ENCODE results near the gene ABHD1. TPM values are rescaled to one million over a fixed set of nuclear protein-coding genes. Genes with fewer than 3 reads are reported as not detected.
A peak's percentile ranks its signal among the peaks of the same experiment; 100 is the strongest.

ABHD1 gene
- total and polyA plus RNA-seq, 9 donors = 0.86 to 2.4 (median 1.5) TPM; not detected in 2

DNA sequence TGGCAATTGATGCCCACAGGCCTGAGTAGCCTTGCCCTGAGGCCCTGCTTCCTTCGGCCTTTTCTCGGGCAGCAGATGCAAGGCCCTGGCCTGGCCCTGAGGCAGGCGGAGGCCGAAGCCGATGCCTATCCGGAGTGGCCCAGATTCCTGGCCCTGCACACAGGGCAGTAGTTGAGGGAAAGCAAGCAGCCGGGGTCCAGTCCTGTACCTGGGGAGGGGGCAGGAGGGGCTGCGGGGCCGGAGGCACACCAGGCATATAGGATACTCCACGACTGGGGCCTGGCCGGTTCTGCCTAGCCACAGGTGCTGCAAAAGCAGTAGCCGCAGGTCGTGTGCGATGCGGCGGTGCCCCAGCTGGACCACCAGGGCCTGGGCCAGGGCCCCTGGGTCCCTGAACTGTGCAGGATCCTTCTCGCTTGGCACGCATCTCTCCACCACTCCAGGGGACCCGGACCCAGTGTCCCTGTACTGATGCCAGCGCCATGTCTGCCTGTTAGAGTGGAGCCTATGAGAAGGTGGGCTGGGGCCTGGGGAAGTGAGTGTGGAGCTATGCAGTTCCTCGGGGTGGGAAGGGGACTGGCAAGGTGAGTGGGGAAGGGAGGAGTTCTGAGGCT lies 13.8 kb downstream of the ABHD1 start:
- DNase-seq = no peak
- WGBS, 3 donors = 89 to 95% (median 90%) methylated on average over 21 of the region's 21 CpGs
- no peak for TF ChIP-seq EP300 (IDR thresholded peaks at IDR 0.05)
- no peak for TF ChIP-seq POLR2A (IDR thresholded peaks at IDR 0.05)
- TF ChIP-seq, protein P1, sequence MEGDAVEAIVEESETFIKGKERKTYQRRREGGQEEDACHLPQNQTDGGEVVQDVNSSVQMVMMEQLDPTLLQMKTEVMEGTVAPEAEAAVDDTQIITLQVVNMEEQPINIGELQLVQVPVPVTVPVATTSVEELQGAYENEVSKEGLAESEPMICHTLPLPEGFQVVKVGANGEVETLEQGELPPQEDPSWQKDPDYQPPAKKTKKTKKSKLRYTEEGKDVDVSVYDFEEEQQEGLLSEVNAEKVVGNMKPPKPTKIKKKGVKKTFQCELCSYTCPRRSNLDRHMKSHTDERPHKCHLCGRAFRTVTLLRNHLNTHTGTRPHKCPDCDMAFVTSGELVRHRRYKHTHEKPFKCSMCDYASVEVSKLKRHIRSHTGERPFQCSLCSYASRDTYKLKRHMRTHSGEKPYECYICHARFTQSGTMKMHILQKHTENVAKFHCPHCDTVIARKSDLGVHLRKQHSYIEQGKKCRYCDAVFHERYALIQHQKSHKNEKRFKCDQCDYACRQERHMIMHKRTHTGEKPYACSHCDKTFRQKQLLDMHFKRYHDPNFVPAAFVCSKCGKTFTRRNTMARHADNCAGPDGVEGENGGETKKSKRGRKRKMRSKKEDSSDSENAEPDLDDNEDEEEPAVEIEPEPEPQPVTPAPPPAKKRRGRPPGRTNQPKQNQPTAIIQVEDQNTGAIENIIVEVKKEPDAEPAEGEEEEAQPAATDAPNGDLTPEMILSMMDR (IDR thresholded peaks at IDR 0.05) = no peak

DNA sequence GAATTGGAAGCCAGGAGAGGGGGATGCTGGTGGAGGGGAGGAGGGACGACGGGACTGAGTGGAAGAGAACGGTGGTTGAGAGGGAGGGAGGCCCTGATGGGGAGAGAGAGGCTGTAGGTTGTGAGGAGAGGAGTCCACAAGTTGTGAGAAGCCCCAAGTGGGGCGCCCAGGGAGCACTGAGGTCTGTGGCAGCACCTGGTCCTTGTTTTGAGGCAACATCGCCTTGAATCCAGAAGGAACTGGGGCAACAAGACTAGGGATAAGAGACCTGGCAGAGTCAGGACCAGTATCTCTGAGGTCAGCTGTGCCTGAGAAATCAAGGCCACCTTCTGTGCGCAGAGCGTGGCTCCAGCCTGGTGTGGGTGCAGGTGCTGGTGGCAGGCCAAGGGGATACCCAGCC lies 14.5 kb downstream of the ABHD1 start:
- TF ChIP-seq POLR2A (IDR thresholded peaks at IDR 0.05) = no peak
- TF ChIP-seq EP300 (IDR thresholded peaks at IDR 0.05) = no peak
- TF ChIP-seq, protein P1 (IDR thresholded peaks at IDR 0.05) = no peak
- Histone ChIP-seq H3K27me3 (no peaks in the 10 kb centered on the region), H3K36me3 (no peaks in the 10 kb centered on the region), H3K27ac (no peak overlapping the region), H3K9me3 (no peaks in the 10 kb centered on the region), H3K4me1 (ENCODE audit: insufficient read depth) (peaks cover 4% of the 10 kb centered on the region), H3K4me3 (no peak overlapping the region)
- 71 to 88% (median 85%) methylated on average over 7 of the region's 7 CpGs for WGBS, 3 donors
- no peak for DNase-seq
- intact Hi-C loops (cut with DNase I) = no loop called here

More for the DNA sequence above, 13.8 kb downstream of the ABHD1 start:
- no peaks in the 10 kb centered on the region for H3K9me3 ChIP-seq
- H3K4me3 ChIP-seq = no peak overlapping the region
- no peak overlapping the region for H3K27ac ChIP-seq
- H3K4me1 ChIP-seq (ENCODE audit: insufficient read depth) = peaks cover 6% of the 10 kb centered on the region
- H3K36me3 ChIP-seq = no peaks in the 10 kb centered on the region
- H3K27me3 ChIP-seq = no peaks in the 10 kb centered on the region
- intact Hi-C loops (cut with DNase I) = no loop called here

DNA sequence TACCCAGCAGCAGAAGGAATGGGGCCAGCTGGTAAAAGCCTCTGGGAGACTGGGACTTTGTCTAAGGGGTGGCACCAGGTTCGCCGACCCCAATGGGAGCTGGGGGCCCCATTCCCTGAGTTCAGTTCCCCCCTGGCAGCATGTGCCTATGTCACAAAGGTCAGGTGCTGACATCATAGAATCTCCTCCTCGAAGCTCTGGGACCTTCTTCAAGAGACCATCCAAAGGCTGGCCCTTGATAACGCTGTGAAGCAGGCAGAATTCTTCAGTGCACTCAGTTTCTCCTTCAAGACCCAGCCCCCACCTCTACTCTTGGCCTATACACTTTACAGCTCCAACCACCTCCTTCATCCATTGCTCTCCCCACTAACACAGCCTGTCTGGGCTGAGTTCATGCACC lies 15.7 kb downstream of the ABHD1 start, which contains the start of gene PRR30:
TSS of gene PRR30 (minus strand) at position 101 of the 400 bp plus-strand sequence. CDS start 1,081 bp downstream, outside the sequence.
- Histone ChIP-seq H3K27me3 (no peaks in the 10 kb centered on the region), H3K4me1 (ENCODE audit: insufficient read depth) (no peaks in the 10 kb centered on the region), H3K9me3 (no peaks in the 10 kb centered on the region), H3K27ac (no peak within 1 kb of the TSS), H3K4me3 (no peak within 1 kb of the TSS), H3K36me3 (no peaks in the 10 kb centered on the region)
- peak in 2 of 5 donors; percentile 4 to 15 for DNase-seq
- TF ChIP-seq, protein P1 (IDR thresholded peaks at IDR 0.05) = no peak
- TF ChIP-seq EP300 (IDR thresholded peaks at IDR 0.05) (no peak), POLR2A (IDR thresholded peaks at IDR 0.05) (no peak)
- intact Hi-C loops (cut with DNase I) = no loop called here
- 84 to 93% (median 89%) methylated on average over 4 of the region's 4 CpGs for WGBS, 3 donors

DNA sequence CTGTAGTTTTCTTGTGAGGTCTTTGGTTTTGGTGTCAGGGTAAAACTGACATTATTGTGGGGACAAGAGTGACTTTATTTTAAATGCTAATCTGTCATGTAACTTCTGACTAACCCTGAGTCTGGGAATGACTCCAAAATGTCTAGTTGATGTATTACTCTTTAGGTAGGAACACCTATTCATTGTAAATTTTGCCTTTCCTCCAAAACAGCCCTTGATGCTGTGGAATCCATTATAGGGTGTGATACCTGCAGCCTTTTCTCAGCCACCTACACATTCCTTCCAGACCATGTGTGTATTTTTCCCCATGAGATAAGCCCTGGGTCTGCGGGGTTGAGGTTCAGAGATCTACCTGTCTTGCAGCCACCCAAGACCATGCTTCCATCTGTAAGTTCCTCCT lies 19.7 kb downstream of the ABHD1 start:
- no peaks in the 10 kb centered on the region for H3K36me3 ChIP-seq
- intact Hi-C loops (cut with DNase I) = no loop called here
- WGBS, 3 donors = 81 to 97% (median 88%) methylated on average over 1 of the region's 1 CpG

More for the DNA sequence above, 19.7 kb downstream of the ABHD1 start:
- no peak overlapping the region for H3K27ac ChIP-seq
- H3K4me3 ChIP-seq = no peak overlapping the region
- DNase-seq = no peak
- H3K9me3 ChIP-seq = no peaks in the 10 kb centered on the region
- H3K4me1 ChIP-seq (ENCODE audit: insufficient read depth) = peaks cover 2% of the 10 kb centered on the region
- no peaks in the 10 kb centered on the region for H3K27me3 ChIP-seq
- TF ChIP-seq EP300 (IDR thresholded peaks at IDR 0.05) (no peak), POLR2A (IDR thresholded peaks at IDR 0.05) (no peak)
- TF ChIP-seq, protein P1 (IDR thresholded peaks at IDR 0.05) = no peak
